SK-N-MC (cell line): ENCODE measurements around the gene PHKA2.

Experiments
- EZH2 ChIP-seq: fragments of 200-600 bp; sonication (generic); IDR thresholded peaks from one replicate; pipeline ENCODE4 v1.6.1; 2017; ENCODE audit warnings: antibody characterized with exemption
- POLR2AphosphoS5 ChIP-seq: IDR thresholded peaks from 2 replicates; pipeline ENCODE4 v1.6.1; 2012; ENCODE audit warnings: mild to moderate bottlenecking, low read depth, low read length, borderline replicate concordance

DNA sequence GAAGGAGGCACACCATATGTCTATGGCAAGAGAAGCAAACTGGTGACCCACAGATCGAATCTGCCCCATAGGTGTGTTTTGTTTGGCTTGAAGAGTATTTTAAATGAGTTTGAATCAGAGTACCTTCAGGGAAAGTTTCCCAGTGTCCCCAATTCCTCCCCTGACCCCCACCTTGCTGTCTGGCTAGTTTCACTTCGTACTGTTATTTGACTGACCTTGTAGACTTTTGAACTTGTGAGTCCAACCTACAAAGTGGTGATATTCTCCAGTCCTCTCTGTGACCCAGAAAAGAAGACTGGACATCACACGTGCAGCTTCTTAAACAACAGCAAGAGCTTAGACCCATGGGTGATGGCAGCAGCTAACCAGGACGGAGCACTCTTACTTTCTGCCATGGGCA, 39.4 kb downstream of the PHKA2 start:
- TF ChIP-seq EZH2 (no peak), POLR2AphosphoS5 (no peak)
